NCI-H2196 (cell line): ENCODE measurements around the gene KCNN4.
"Not testable (repeated sequence)": the region's sequence is repeated elsewhere in the genome, so short reads cannot be mapped to it uniquely, and the experiment has no call there.

Experiments
- DNase-seq: peaks from one replicate; lab custom pipeline; 2025; ENCODE audit not compliant: unreplicated experiment; lab: John Stamatoyannopoulos, UW

The KCNN4 gene

GRCh38 chr19:43780706-43781525, at the start of gene KCNN4:
KCNN4 (minus strand) TSS chr19:43780973; CDS start chr19:43780861, 112 bp downstream.
- no peak for DNase-seq

GRCh38 chr19:43826787-43827754, 46.3 kb upstream of the KCNN4 start, which contains the start of gene ZNF283:
ZNF283 (plus strand) TSS chr19:43827321; CDS start chr19:43833505, 6,184 bp downstream.
- DNase-seq = peak; percentile 92

- DNase-seq = not testable (repeated sequence)
Observed at GRCh38 chr19:43824572-43824971, 43.8 kb upstream of the KCNN4 start.

- not testable (repeated sequence) for DNase-seq
Observed at GRCh38 chr19:43823856-43824255, 43.1 kb upstream of the KCNN4 start.

- DNase-seq = no peak
Observed at GRCh38 chr19:43820884-43821215, 40.1 kb upstream of the KCNN4 start.

- no peak for DNase-seq
Observed at GRCh38 chr19:43820098-43820883, 39.5 kb upstream of the KCNN4 start.

GRCh38 chr19:43818500-43818899, 37.7 kb upstream of the KCNN4 start:
- DNase-seq = no peak

GRCh38 chr19:43817454-43817853, 36.7 kb upstream of the KCNN4 start:
- not testable (repeated sequence) for DNase-seq

GRCh38 chr19:43814663-43815352, 34.0 kb upstream of the KCNN4 start:
- no peak for DNase-seq

GRCh38 chr19:43812688-43813087, 31.9 kb upstream of the KCNN4 start:
- no peak for DNase-seq

- no peak for DNase-seq
Observed at GRCh38 chr19:43812259-43812658, 31.5 kb upstream of the KCNN4 start.

- DNase-seq = no peak
Observed at GRCh38 chr19:43811837-43812236, 31.1 kb upstream of the KCNN4 start.

- DNase-seq = peak; percentile 72
Observed at GRCh38 chr19:43809762-43810696, 29.3 kb upstream of the KCNN4 start.

- DNase-seq = no peak
Observed at GRCh38 chr19:43807651-43808050, 26.9 kb upstream of the KCNN4 start.

- no peak for DNase-seq
Observed at GRCh38 chr19:43806848-43807247, 26.1 kb upstream of the KCNN4 start.

- DNase-seq = not testable (repeated sequence)
Observed at GRCh38 chr19:43806401-43806800, 25.6 kb upstream of the KCNN4 start.

GRCh38 chr19:43804432-43804831, 23.7 kb upstream of the KCNN4 start:
- DNase-seq = no peak

GRCh38 chr19:43802216-43802951, 21.6 kb upstream of the KCNN4 start, which contains the start of gene LYPD5:
LYPD5 (minus strand) TSS chr19:43802447; CDS start chr19:43802380, 67 bp downstream.
- DNase-seq = no peak
